ENCODE results near the gene C3orf38. TPM values are rescaled to one million over a fixed set of nuclear protein-coding genes. Genes with fewer than 3 reads are reported as not detected.
"Not testable (repeated sequence)": the region's sequence is repeated elsewhere in the genome, so short reads cannot be mapped to it uniquely, and the experiment has no call there.

The C3orf38 gene
- total RNA-seq, 2 experiments from 2014 or later, result 21.5 to 22.3 TPM

GRCh38 chr3:88150371-88150770, 612 bp downstream of the C3orf38 start:
- ChIA-PET POLR2A (interaction anchor here (0.5 to 2.6 kb wide), 2 partner anchors 20 to 92 kb away, joined by 3 to 22 read pairs; partner anchors contain the start of genes CGGBP1 and ZNF654), CTCF (interaction anchor here (1.1 kb wide), 1 partner anchor 51 kb away, joined by 3 read pairs; no protein-coding TSS in a partner anchor)

GRCh38 chr3:88150806-88151205, 1.0 kb downstream of the C3orf38 start:
- POLR2A ChIA-PET, result interaction anchor here (2.6 kb wide), 1 partner anchor 92 kb away, joined by 22 read pairs; the partner anchor contains the start of genes CGGBP1 and ZNF654
- CTCF ChIA-PET, result interaction anchor here (1.1 kb wide), 1 partner anchor 51 kb away, joined by 3 read pairs; no protein-coding TSS in a partner anchor

- POLR2A ChIA-PET, result no interaction called here
- CTCF ChIA-PET, result interaction anchor here (0.9 to 1.1 kb wide), 2 partner anchors 50 to 150 kb away, joined by 3 read pairs; no protein-coding TSS in a partner anchor
Measured at GRCh38 chr3:88151358-88151757, 1.6 kb downstream of the C3orf38 start.

GRCh38 chr3:88152841-88153240, 3.1 kb downstream of the C3orf38 start:
- ChIA-PET CTCF (no interaction called here), POLR2A (no interaction called here)

GRCh38 chr3:88166419-88166971, 16.7 kb downstream of the C3orf38 start:
- ChIA-PET CTCF (no interaction called here), POLR2A (no interaction called here)

- ChIA-PET POLR2A (no interaction called here), CTCF (no interaction called here)
Measured at GRCh38 chr3:88167173-88167572, 17.4 kb downstream of the C3orf38 start.

GRCh38 chr3:88167704-88168103, 17.9 kb downstream of the C3orf38 start:
- ChIA-PET CTCF (no interaction called here), POLR2A (no interaction called here)

GRCh38 chr3:88168171-88168570, 18.4 kb downstream of the C3orf38 start:
- CTCF ChIA-PET, result no interaction called here
- POLR2A ChIA-PET, result no interaction called here

GRCh38 chr3:88180398-88180999, 30.7 kb downstream of the C3orf38 start:
- ChIA-PET POLR2A (no interaction called here), CTCF (interaction anchor here (0.6 kb wide), 2 partner anchors 10 to 121 kb away, joined by 3 read pairs; partner anchors contain the start of genes CGGBP1 and ZNF654)

- POLR2A ChIA-PET, CTCF ChIA-PET: not testable (repeated sequence)
Measured at GRCh38 chr3:88182165-88182918, 32.6 kb downstream of the C3orf38 start.

- POLR2A ChIA-PET, result no interaction called here
- CTCF ChIA-PET, result no interaction called here
Measured at GRCh38 chr3:88188436-88188835, 38.7 kb downstream of the C3orf38 start.

GRCh38 chr3:88189361-88189810, 39.6 kb downstream of the C3orf38 start:
- ChIA-PET CTCF (no interaction called here), POLR2A (no interaction called here)

GRCh38 chr3:88191872-88192409, 42.2 kb downstream of the C3orf38 start:
- ChIA-PET CTCF (no interaction called here), POLR2A (no interaction called here)

- ChIA-PET POLR2A (no interaction called here), CTCF (no interaction called here)
Measured at GRCh38 chr3:88192631-88193030, 42.9 kb downstream of the C3orf38 start.

GRCh38 chr3:88195951-88196434, 46.2 kb downstream of the C3orf38 start:
- POLR2A ChIA-PET, result no interaction called here
- CTCF ChIA-PET, result no interaction called here

- CTCF ChIA-PET, result interaction anchor here (0.7 kb wide), 1 partner anchor 497 kb away, joined by 3 read pairs; no protein-coding TSS in a partner anchor
- POLR2A ChIA-PET, result no interaction called here
Measured at GRCh38 chr3:88198121-88198520, 48.4 kb downstream of the C3orf38 start.

GRCh38 chr3:88203642-88204055, 53.9 kb downstream of the C3orf38 start:
- POLR2A ChIA-PET, result no interaction called here
- CTCF ChIA-PET, result no interaction called here
